ENCODE results near the gene OPN5.

The OPN5 gene

GRCh38 chr6:47766445-47766844, 15.4 kb upstream of the OPN5 start:
- no peak overlapping the region for H3K27ac ChIP-seq (ENCODE audit: low read depth, low read length)

GRCh38 chr6:47767102-47767501, 14.7 kb upstream of the OPN5 start:
- H3K27ac ChIP-seq (ENCODE audit: low read depth, low read length), result no peak overlapping the region
- H3K79me2 ChIP-seq (ENCODE audit: insufficient read depth, low read length), result no peaks in the 10 kb centered on the region
- H3K36me3 ChIP-seq (ENCODE audit: low read length), result no peaks in the 10 kb centered on the region
- no peak overlapping the region for H3K9ac ChIP-seq (ENCODE audit: low read length)
- no peaks in the 10 kb centered on the region for H3F3A ChIP-seq (ENCODE audit: insufficient read depth)
- no peak overlapping the region for H3K4me3 ChIP-seq (ENCODE audit: insufficient read depth, low read length, poor library complexity, severe bottlenecking)
- no peak overlapping the region for H3K4me2 ChIP-seq (ENCODE audit: low read depth, low read length, poor library complexity, severe bottlenecking)
- no peaks in the 10 kb centered on the region for H4K20me1 ChIP-seq (ENCODE audit: low read depth, low read length)
- no peaks in the 10 kb centered on the region for H3K9me3 ChIP-seq (ENCODE audit: insufficient read depth, low read length)
- 0 out of 2 replicates have a peak, but pooled peaks cover 6% of the 10 kb centered on the region for H3K9me2 ChIP-seq (replicated peaks; ENCODE audit: insufficient read depth, low read length)
- no peak for TF ChIP-seq EZH2phosphoT487 (conservative IDR thresholded peaks at IDR 0.05; ENCODE audit: low read length)
- TF ChIP-seq, protein P1, sequence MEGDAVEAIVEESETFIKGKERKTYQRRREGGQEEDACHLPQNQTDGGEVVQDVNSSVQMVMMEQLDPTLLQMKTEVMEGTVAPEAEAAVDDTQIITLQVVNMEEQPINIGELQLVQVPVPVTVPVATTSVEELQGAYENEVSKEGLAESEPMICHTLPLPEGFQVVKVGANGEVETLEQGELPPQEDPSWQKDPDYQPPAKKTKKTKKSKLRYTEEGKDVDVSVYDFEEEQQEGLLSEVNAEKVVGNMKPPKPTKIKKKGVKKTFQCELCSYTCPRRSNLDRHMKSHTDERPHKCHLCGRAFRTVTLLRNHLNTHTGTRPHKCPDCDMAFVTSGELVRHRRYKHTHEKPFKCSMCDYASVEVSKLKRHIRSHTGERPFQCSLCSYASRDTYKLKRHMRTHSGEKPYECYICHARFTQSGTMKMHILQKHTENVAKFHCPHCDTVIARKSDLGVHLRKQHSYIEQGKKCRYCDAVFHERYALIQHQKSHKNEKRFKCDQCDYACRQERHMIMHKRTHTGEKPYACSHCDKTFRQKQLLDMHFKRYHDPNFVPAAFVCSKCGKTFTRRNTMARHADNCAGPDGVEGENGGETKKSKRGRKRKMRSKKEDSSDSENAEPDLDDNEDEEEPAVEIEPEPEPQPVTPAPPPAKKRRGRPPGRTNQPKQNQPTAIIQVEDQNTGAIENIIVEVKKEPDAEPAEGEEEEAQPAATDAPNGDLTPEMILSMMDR (IDR thresholded peaks at IDR 0.05; ENCODE audit: insufficient read depth, low read length, poor library complexity, severe bottlenecking), result no peak
- H2AFZ ChIP-seq (ENCODE audit: low read depth, low read length, severe bottlenecking), result no peak overlapping the region
- peaks cover 3% of the 10 kb centered on the region; the same call in 1 of the 2 replicates for H3K27me3 ChIP-seq (ENCODE audit: low read length)

More at GRCh38 chr6:47766445-47766844, 15.4 kb upstream of the OPN5 start:
- TF ChIP-seq, protein P1 (IDR thresholded peaks at IDR 0.05; ENCODE audit: insufficient read depth, low read length, poor library complexity, severe bottlenecking), result no peak
- no peak for TF ChIP-seq EZH2phosphoT487 (conservative IDR thresholded peaks at IDR 0.05; ENCODE audit: low read length)
- H3F3A ChIP-seq (ENCODE audit: insufficient read depth), result no peaks in the 10 kb centered on the region
- H3K27me3 ChIP-seq (ENCODE audit: low read length), result peaks cover 3% of the 10 kb centered on the region; the same call in 1 of the 2 replicates
- no peaks in the 10 kb centered on the region for H3K36me3 ChIP-seq (ENCODE audit: low read length)
- no peak overlapping the region for H3K4me3 ChIP-seq (ENCODE audit: insufficient read depth, low read length, poor library complexity, severe bottlenecking)
- H4K20me1 ChIP-seq (ENCODE audit: low read depth, low read length), result no peaks in the 10 kb centered on the region
- no peak overlapping the region for H3K4me2 ChIP-seq (ENCODE audit: low read depth, low read length, poor library complexity, severe bottlenecking)
- 0 out of 2 replicates have a peak, but pooled peaks cover 6% of the 10 kb centered on the region for H3K9me2 ChIP-seq (replicated peaks; ENCODE audit: insufficient read depth, low read length)
- no peaks in the 10 kb centered on the region for H3K79me2 ChIP-seq (ENCODE audit: insufficient read depth, low read length)
- H2AFZ ChIP-seq (ENCODE audit: low read depth, low read length, severe bottlenecking), result no peak overlapping the region
- H3K9me3 ChIP-seq (ENCODE audit: insufficient read depth, low read length), result no peaks in the 10 kb centered on the region
- no peak overlapping the region for H3K9ac ChIP-seq (ENCODE audit: low read length)

GRCh38 chr6:47769982-47770381, 11.8 kb upstream of the OPN5 start:
- Histone ChIP-seq H3K27me3 (ENCODE audit: low read length) (no peaks in the 10 kb centered on the region), H4K20me1 (ENCODE audit: low read depth, low read length) (no peaks in the 10 kb centered on the region), H3K9me2 (replicated peaks; ENCODE audit: insufficient read depth, low read length) (no peaks in the 10 kb centered on the region), H3K9me3 (ENCODE audit: insufficient read depth, low read length) (no peaks in the 10 kb centered on the region), H3K79me2 (ENCODE audit: insufficient read depth, low read length) (no peaks in the 10 kb centered on the region), H3K9ac (ENCODE audit: low read length) (no peak overlapping the region), H3K4me2 (ENCODE audit: low read depth, low read length, poor library complexity, severe bottlenecking) (no peak overlapping the region), H2AFZ (ENCODE audit: low read depth, low read length, severe bottlenecking) (no peak overlapping the region), H3F3A (ENCODE audit: insufficient read depth) (no peaks in the 10 kb centered on the region), H3K27ac (ENCODE audit: low read depth, low read length) (no peak overlapping the region), H3K36me3 (ENCODE audit: low read length) (no peaks in the 10 kb centered on the region), H3K4me3 (ENCODE audit: insufficient read depth, low read length, poor library complexity, severe bottlenecking) (no peak overlapping the region)
- TF ChIP-seq, protein P1 (IDR thresholded peaks at IDR 0.05; ENCODE audit: insufficient read depth, low read length, poor library complexity, severe bottlenecking), result no peak
- TF ChIP-seq EZH2phosphoT487 (conservative IDR thresholded peaks at IDR 0.05; ENCODE audit: low read length), result no peak
